CD4-positive, alpha-beta T cell treated with Interferon alpha-2 for 1 hour (primary cell): Measurements from ENCODE around the gene TEX19.
"Not testable (repeated sequence)": the region's sequence is repeated elsewhere in the genome, so short reads cannot be mapped to it uniquely, and the experiment has no call there.

ENCODE experiments used
- DNase-seq, 2 donors: peaks; one replicate each; pipeline ENCODE4 v3.0.0-alpha.2; 2020 to 2022

Gene TEX19

DNA sequence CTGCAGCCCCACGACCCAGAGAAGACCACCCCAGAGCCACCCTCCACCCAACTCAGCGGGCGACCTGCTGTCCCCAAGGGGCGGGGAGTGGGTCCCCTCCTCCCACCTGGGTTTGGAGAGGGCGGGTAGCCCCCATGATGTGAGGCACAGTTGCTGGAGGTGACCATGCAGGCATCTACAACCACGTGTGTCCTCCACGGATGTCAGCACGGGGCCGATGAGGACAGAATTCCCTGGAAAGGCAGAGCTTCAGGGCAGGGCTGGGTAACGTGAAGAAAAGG is 19.6 kb downstream of the TEX19 start:
- no peak for DNase-seq

DNA sequence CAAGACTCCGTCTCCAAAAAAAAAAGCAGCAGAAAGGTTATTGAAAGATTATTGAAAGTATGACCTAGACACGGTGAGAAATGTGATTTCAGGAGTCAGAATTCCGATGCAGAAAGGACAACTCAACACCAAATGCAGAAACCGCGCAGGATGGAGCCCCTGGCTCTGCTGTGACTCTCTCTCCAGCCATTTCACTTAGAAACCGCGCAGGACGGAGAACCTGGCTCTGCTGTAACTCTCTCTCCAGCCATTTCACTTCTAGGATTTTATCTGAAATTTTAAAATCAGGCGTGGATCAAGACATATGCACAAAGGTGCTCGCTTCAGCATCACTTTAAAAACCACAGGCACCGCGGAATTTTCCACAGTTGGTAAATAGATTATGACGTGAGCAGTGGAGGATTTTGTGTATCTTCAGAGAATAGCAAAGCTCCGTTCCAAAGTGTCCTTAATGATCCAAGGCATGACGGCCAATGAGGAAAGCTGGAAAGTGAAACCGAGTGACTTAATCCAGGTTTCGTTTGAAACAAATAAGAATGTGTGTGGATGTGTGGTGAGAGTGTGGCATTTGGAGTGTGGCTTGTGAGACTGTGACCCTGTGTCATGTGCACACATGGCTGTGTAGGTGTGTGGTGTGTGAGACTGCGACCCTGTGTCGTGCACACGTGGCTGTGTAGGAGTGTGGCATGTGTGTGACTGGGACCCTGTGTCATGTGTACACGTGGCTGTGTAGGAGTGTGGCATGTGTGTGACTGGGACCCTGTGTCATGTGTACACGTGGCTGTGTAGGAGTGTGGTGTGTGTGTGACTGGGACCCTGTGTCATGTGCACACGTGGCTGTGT is 22.0 kb downstream of the TEX19 start:
- DNase-seq = no peak

GRCh38 chr17:82381703-82382009 is 22.6 kb downstream of the TEX19 start:
- DNase-seq = not testable (repeated sequence)

GRCh38 chr17:82382220-82382932 is 23.3 kb downstream of the TEX19 start:
- not testable (repeated sequence) for DNase-seq

DNA sequence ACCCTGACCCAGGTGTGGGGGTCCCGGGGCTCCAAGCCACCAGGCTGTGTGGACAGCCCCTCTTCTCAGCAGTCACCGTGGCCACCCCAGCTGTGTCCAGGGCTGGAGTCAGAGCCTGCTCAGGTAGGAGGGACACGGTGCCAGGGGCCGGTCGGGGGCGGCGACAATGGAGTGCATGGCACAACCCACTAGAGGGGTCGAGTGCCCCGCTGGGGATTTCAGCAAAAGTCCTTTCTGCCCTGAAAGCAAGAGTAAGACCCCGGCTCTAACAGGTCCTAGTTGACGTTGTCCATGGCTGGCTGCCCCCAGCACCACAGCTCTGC is 23.8 kb downstream of the TEX19 start:
- DNase-seq = no peak

- no peak for DNase-seq
Observed at GRCh38 chr17:82383411-82383810, 24.4 kb downstream of the TEX19 start.

- DNase-seq = no peak
Observed at GRCh38 chr17:82384051-82384729, 25.1 kb downstream of the TEX19 start.

GRCh38 chr17:82384730-82385481 is 25.9 kb downstream of the TEX19 start:
- DNase-seq = no peak

GRCh38 chr17:82385559-82386254 is 26.7 kb downstream of the TEX19 start:
- no peak for DNase-seq

GRCh38 chr17:82386255-82386831 is 27.3 kb downstream of the TEX19 start:
- no peak for DNase-seq

DNA sequence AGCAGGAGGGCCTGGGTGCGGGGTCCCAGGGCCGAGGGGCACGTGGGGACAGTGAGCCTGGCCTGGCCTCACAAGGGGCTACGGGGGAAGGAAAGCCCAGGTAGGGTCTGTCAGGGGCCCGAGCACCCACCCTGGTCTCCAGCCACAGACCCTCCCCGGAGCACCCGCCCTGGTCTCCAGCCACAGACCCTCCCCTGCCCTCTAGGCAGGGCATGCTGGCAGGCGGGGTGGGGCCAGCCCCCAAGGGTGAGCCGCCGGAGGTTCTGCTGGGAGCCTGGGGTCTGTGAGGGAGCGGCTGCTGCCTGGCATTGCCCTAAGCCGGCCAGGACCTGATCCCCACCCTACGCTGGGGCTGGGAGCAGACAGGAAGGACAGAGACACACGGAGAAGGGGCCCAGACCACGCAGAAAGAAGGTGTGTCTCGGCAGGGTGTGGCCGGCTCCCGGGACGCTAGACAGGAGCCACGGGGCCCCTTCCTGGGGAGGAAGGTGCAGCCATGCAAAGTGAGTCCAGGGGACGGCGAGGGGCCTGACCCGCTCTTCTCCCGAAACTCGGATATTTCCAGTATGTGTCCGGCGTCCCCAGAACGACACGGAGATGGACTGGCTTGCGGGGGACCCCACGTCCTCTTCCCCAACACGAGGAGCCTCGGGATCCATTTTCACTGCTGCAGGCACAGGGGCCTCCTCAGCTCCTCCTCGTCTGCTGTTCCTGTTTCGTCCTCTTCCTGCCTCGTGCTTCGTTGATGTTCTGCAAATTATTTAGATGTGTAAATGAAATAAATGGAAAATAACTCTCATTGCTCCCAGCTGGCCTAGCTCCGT is 28.0 kb downstream of the TEX19 start:
- no peak for DNase-seq

- no peak for DNase-seq
Observed at GRCh38 chr17:82387705-82388106, 28.7 kb downstream of the TEX19 start.

- no peak for DNase-seq
Observed at GRCh38 chr17:82388223-82388921, 29.3 kb downstream of the TEX19 start.

GRCh38 chr17:82388922-82389283 is 29.9 kb downstream of the TEX19 start:
- no peak for DNase-seq

GRCh38 chr17:82389379-82389778 is 30.3 kb downstream of the TEX19 start:
- no peak for DNase-seq

- no peak for DNase-seq
Observed at GRCh38 chr17:82390015-82390859, 31.2 kb downstream of the TEX19 start.

DNA sequence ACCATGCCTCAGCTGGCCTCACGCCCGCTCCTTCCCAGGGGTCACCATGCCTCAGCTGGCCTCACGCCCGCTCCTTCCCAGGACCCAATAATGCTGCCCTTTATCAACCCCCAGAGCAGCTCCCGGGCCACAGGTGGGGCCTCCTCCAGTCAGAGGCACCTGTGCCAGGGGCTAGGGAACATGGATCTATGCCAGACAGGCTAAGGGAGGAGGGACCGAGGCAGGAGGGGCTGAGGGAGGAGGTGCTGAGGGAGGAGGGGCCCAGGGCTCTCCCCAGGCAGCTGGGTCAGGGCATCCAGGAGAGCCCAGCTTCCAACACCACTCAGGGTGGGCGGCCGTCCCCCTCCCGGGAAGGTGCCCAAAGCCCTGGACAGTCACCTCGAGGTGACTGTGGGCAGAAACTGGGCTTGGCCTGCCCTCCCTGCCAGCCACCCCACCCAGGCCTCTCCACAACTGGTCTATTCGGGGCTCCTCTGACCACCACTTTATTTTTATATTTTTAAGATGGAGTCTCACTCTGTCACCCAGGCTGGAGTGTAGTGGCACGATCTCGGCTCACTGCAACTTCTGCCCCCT is 31.9 kb downstream of the TEX19 start:
- DNase-seq = no peak

GRCh38 chr17:82391496-82392066 is 32.5 kb downstream of the TEX19 start:
- no peak for DNase-seq

DNA sequence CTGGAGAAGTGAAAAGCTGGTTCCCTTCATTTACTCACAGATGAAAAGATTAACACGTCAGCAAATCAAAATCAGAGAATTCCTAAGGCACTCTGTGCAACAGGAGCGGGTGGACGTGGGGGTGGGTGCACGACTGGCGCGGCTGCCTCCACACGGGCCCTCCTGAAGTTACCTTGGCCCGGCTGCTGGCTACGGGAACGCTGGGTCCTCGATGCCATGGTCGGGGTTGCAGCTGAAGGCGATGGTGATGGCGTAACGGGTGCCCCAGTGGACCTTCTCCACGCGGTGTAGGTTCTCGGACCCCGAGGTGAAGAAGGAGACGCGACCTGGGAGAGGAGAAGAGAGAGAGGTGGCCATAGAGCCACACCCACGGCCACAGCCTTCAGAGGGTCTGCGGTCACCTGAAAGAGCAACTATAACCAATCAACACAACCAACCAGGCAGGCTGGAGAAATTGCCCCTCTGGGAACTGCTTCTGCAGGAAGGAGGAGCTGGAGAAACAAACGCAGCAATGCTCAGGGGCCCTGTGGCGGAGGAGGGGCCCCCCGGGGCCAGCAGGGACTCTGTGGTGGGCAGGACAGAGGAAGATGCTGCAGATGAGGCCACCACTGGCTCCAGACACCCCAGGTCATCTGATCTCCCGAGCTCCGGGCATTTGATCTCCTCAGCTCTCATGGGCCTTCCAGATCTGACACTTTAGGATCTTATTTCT is 33.3 kb downstream of the TEX19 start:
- DNase-seq = no peak
